ENCODE data around the gene FAM241B. TPM values are rescaled to one million over a fixed set of nuclear protein-coding genes. Genes with fewer than 3 reads are reported as not detected.

FAM241B gene
- total RNA-seq, 6 experiments from 2014 or later, result 0.20 to 0.43 (median 0.30) TPM; not detected in 2

- no peak for TF ChIP-seq CTCF (IDR thresholded peaks at IDR 0.05)
- Mint-ChIP-seq H3K27ac (no peak overlapping the region), H3K4me1 (ENCODE audit: low read depth) (peaks cover 5% of the 10 kb centered on the region; the same call in 1 of the 2 replicates), H3K36me3 (ENCODE audit: low read depth) (no peaks in the 10 kb centered on the region), H3K27me3 (ENCODE audit: insufficient read depth) (peaks cover 75% of the 10 kb centered on the region), H3K9me3 (no peaks in the 10 kb centered on the region), H3K4me3 (no peak overlapping the region)
- no peak for DNase-seq
Measured at GRCh38 chr10:69655868-69656555, 26.0 kb downstream of the FAM241B start.

GRCh38 chr10:69656742-69657269, 26.8 kb downstream of the FAM241B start:
- H3K36me3 Mint-ChIP-seq (ENCODE audit: low read depth), result no peaks in the 10 kb centered on the region
- H3K9me3 Mint-ChIP-seq, result no peaks in the 10 kb centered on the region
- TF ChIP-seq CTCF (IDR thresholded peaks at IDR 0.05), result no peak
- H3K4me3 Mint-ChIP-seq, result no peak overlapping the region
- H3K27me3 Mint-ChIP-seq (ENCODE audit: insufficient read depth), result peaks cover 73% of the 10 kb centered on the region
- peaks cover 5% of the 10 kb centered on the region; the same call in 1 of the 2 replicates for H3K4me1 Mint-ChIP-seq (ENCODE audit: low read depth)
- no peak overlapping the region for H3K27ac Mint-ChIP-seq
- DNase-seq, result no peak

- peaks cover 74% of the 10 kb centered on the region for H3K27me3 Mint-ChIP-seq (ENCODE audit: insufficient read depth)
- H3K4me3 Mint-ChIP-seq, result no peak overlapping the region
- H3K9me3 Mint-ChIP-seq, result no peaks in the 10 kb centered on the region
- peaks cover 5% of the 10 kb centered on the region; the same call in 1 of the 2 replicates for H3K4me1 Mint-ChIP-seq (ENCODE audit: low read depth)
- TF ChIP-seq CTCF (IDR thresholded peaks at IDR 0.05), result no peak
- DNase-seq, result no peak
- H3K27ac Mint-ChIP-seq, result no peak overlapping the region
- no peaks in the 10 kb centered on the region for H3K36me3 Mint-ChIP-seq (ENCODE audit: low read depth)
Measured at GRCh38 chr10:69657430-69657829, 27.4 kb downstream of the FAM241B start.

GRCh38 chr10:69657866-69658265, 27.8 kb downstream of the FAM241B start:
- Mint-ChIP-seq H3K27me3 (ENCODE audit: insufficient read depth) (peaks cover 78% of the 10 kb centered on the region), H3K4me1 (ENCODE audit: low read depth) (peaks cover 5% of the 10 kb centered on the region; the same call in 1 of the 2 replicates), H3K27ac (no peak overlapping the region), H3K36me3 (ENCODE audit: low read depth) (no peaks in the 10 kb centered on the region), H3K9me3 (no peaks in the 10 kb centered on the region), H3K4me3 (no peak overlapping the region)
- no peak for TF ChIP-seq CTCF (IDR thresholded peaks at IDR 0.05)
- DNase-seq, result no peak

DNA sequence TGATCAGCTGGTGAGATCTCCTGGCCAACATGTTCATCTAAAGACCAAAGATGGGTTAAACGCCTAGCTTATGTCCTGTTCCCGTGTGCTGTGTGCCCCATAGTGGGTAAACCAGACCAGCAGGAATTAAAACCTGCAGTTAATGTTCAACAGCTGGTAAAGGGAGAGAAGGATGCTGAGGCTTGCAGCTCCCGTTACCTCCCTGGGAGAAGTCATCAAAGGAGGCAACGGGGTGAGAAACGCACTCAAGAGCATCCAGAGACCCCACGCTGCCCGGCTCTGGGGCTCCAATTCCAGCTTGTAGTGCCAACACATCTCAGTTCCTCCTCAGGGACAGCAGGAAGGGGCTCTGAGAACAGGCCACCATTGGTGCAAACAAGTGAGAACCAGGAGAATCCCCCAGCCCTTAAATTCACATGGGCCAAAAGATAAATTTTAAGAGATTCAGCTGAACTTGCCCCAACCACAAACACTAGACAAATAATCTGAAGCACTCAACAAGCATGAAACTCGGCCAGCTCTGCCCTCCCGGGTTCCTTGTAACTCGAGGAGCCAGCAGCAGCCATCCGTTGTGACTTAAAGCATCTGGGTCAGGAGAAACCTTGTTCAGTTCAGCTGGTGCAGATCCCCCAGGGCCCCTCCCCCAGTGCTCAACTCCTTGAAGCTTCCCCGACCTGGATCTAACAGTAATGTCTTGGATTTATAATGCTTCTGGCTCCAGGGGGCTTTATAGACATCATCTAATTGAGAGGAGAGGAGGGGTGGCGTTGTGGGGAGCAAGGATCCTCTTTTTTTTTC, 29.4 kb downstream of the FAM241B start:
- no peaks in the 10 kb centered on the region for H3K36me3 Mint-ChIP-seq (ENCODE audit: low read depth)
- H3K4me3 Mint-ChIP-seq, result no peak overlapping the region
- H3K27me3 Mint-ChIP-seq (ENCODE audit: insufficient read depth), result peaks cover 82% of the 10 kb centered on the region
- DNase-seq, result no peak
- no peaks in the 10 kb centered on the region for H3K9me3 Mint-ChIP-seq
- no peak overlapping the region for H3K27ac Mint-ChIP-seq
- no peak for TF ChIP-seq CTCF (IDR thresholded peaks at IDR 0.05)
- peaks cover 5% of the 10 kb centered on the region; the same call in 1 of the 2 replicates for H3K4me1 Mint-ChIP-seq (ENCODE audit: low read depth)
